Keratinocyte (primary cell): ENCODE results near the gene PHF3. TPM values are rescaled to one million over a fixed set of nuclear protein-coding genes. Genes with fewer than 3 reads are reported as not detected.

ENCODE experiments used
- DNase-seq: peaks from one replicate; pipeline ENCODE4 v3.0.0-alpha.2; 2011; ENCODE audit warnings: low read depth, missing footprints, low spot score
- FAIRE-seq: peaks from 2 replicates; lab custom pipeline; 2011; peaks lifted over from hg19 to GRCh38; lab: Jason Lieb, UNC
- H2AFZ ChIP-seq: 2 replicates; pipeline ENCODE4 v1.6.0; 2012; ENCODE audit warnings: low read length, control low read depth, inconsistent platforms; ENCODE audit not compliant: control insufficient read depth
- H3K27ac ChIP-seq: 2 replicates; pipeline ENCODE4 v1.5.1; 2011; ENCODE audit warnings: low read length; ENCODE audit not compliant: control insufficient read depth, insufficient read depth
- H3K27me3 ChIP-seq: 3 replicates; pipeline ENCODE4 v1.6.0; 2011; ENCODE audit warnings: low read length; ENCODE audit not compliant: control insufficient read depth, insufficient read depth; ENCODE audit errors: extremely low read depth
- H3K36me3 ChIP-seq, 2 experiments: 2 replicates in 1 of 2; 3 replicates in 1 of 2; pipeline ENCODE4 v1.5.1; 2011; ENCODE audit warnings: low read length in 2 of 2, mild to moderate bottlenecking in 1 of 2; ENCODE audit not compliant: control insufficient read depth in 2 of 2, insufficient read depth in 2 of 2; ENCODE audit errors: extremely low read depth in 1 of 2
- H3K4me1 ChIP-seq: 3 replicates; pipeline ENCODE4 v1.5.1; 2011; ENCODE audit warnings: low read length; ENCODE audit not compliant: control insufficient read depth, insufficient read depth; ENCODE audit errors: extremely low read depth
- H3K4me2 ChIP-seq: 3 replicates; pipeline ENCODE4 v1.6.0; 2011; ENCODE audit warnings: low read depth, low read length; ENCODE audit not compliant: control insufficient read depth, insufficient read depth; ENCODE audit errors: extremely low read depth
- H3K4me3 ChIP-seq, 3 experiments: fragments of 200-600 bp in 1 of 3; sonication (generic) in 1 of 3; 2 replicates in 2 of 3; 3 replicates in 1 of 3; pipeline ENCODE4 v1.5.1; 2011 to 2016; ENCODE audit warnings: low read length in 3 of 3, mild to moderate bottlenecking in 3 of 3, control low read depth in 2 of 3, inconsistent platforms in 1 of 3, low read depth in 1 of 3, mixed read lengths in 1 of 3, mixed run types in 1 of 3, moderate library complexity in 1 of 3; ENCODE audit not compliant: control insufficient read depth in 2 of 3, insufficient read depth in 2 of 3; ENCODE audit errors: extremely low read depth in 1 of 3
- H3K79me2 ChIP-seq: 2 replicates; pipeline ENCODE4 v1.6.0; 2012; ENCODE audit warnings: low read length; ENCODE audit not compliant: control insufficient read depth, insufficient read depth
- H3K9ac ChIP-seq: 3 replicates; pipeline ENCODE4 v1.6.0; 2011; ENCODE audit warnings: low read length; ENCODE audit not compliant: control insufficient read depth, insufficient read depth; ENCODE audit errors: extremely low read depth
- H3K9me1 ChIP-seq: 3 replicates; pipeline ENCODE4 v1.6.0; 2011; ENCODE audit warnings: low read length; ENCODE audit not compliant: control insufficient read depth, insufficient read depth; ENCODE audit errors: extremely low read depth
- H3K9me3 ChIP-seq: 2 replicates; pipeline ENCODE4 v1.5.1; 2012; ENCODE audit warnings: low read depth, low read length; ENCODE audit not compliant: control insufficient read depth
- H4K20me1 ChIP-seq: 3 replicates; pipeline ENCODE4 v1.6.0; 2011; ENCODE audit warnings: low read length; ENCODE audit not compliant: control insufficient read depth, insufficient read depth; ENCODE audit errors: extremely low read depth
- EZH2 ChIP-seq: IDR thresholded peaks from one replicate; pipeline ENCODE4 v1.6.1; 2012; ENCODE audit warnings: inconsistent platforms, mild to moderate bottlenecking, low read length, moderate library complexity
- dilution Hi-C: fragments of 300-500 bp; cut with MboI; formaldehyde crosslinking; loops from one replicate; pipeline ENCODE4 v1.7.0; 2020; ENCODE audit warnings: low sequenced_read_pairs; ENCODE audit not compliant: extremely low pct_ligation_motif_present
- polyA plus RNA-seq, 5 experiments: library from polyadenylated mRNA; depleted of rRNA in 3 of 5; stranded (reverse) in 3 of 5; stranded (forward) in 1 of 5; unstranded in 1 of 5; fragments of >200 nt; gene quantifications; 1 replicate in 1 of 5; 2 replicates in 3 of 5; 3 replicates in 1 of 5; pipeline versions ENCODE4 v1.2.1 to v1.2.3, GENCODE V29; 2011 to 2012; ENCODE audit warnings: missing spikeins in 2 of 5, low read depth in 1 of 5, low replicate concordance in 1 of 5
- TF ChIP-seq, protein P1 (sequence below), 3 experiments: IDR thresholded peaks in 1 of 3; conservative IDR thresholded peaks in 1 of 3; optimal IDR thresholded peaks in 1 of 3; 2 replicates in 2 of 3; 3 replicates in 1 of 3; pipeline versions ENCODE3 to v1.5.1; 2011; ENCODE audit warnings: low read length in 3 of 3, mild to moderate bottlenecking in 3 of 3, moderate library complexity in 2 of 3, control low read depth in 1 of 3, inconsistent platforms in 1 of 3; ENCODE audit not compliant: insufficient read depth in 2 of 3; ENCODE audit errors: extremely low read depth in 1 of 3

PHF3 gene
- polyA plus RNA-seq, 1 donor (not counting 4 experiments of a cell fraction or from before 2014, with no cell fraction given) = 13.7 TPM

GRCh38 chr6:63589952-63590411 is 45.6 kb upstream of the PHF3 start:
- TF ChIP-seq EZH2 = no peak
- TF ChIP-seq, protein P1, sequence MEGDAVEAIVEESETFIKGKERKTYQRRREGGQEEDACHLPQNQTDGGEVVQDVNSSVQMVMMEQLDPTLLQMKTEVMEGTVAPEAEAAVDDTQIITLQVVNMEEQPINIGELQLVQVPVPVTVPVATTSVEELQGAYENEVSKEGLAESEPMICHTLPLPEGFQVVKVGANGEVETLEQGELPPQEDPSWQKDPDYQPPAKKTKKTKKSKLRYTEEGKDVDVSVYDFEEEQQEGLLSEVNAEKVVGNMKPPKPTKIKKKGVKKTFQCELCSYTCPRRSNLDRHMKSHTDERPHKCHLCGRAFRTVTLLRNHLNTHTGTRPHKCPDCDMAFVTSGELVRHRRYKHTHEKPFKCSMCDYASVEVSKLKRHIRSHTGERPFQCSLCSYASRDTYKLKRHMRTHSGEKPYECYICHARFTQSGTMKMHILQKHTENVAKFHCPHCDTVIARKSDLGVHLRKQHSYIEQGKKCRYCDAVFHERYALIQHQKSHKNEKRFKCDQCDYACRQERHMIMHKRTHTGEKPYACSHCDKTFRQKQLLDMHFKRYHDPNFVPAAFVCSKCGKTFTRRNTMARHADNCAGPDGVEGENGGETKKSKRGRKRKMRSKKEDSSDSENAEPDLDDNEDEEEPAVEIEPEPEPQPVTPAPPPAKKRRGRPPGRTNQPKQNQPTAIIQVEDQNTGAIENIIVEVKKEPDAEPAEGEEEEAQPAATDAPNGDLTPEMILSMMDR (optimal IDR thresholded peaks at IDR 0.05 in 1 of 3, IDR thresholded peaks at IDR 0.05 in 1 of 3, conservative IDR thresholded peaks at IDR 0.05 in 1 of 3; ENCODE audit: extremely low read depth in 1 of 3, insufficient read depth in 2 of 3, low read length in 3 of 3) = no peak
- no peak for FAIRE-seq
- Histone ChIP-seq H3K36me3 (no peaks in the 10 kb centered on the region), H3K9me3 (no peaks in the 10 kb centered on the region), H3K79me2 (no peaks in the 10 kb centered on the region), H3K4me3 (no peak overlapping the region), H4K20me1 (no peaks in the 10 kb centered on the region), H3K27ac (no peak overlapping the region), H3K9me1 (no peaks in the 10 kb centered on the region), H2AFZ (no peak overlapping the region), H3K4me2 (no peak overlapping the region), H3K4me1 (no peaks in the 10 kb centered on the region), H3K27me3 (no peaks in the 10 kb centered on the region), H3K9ac (no peak overlapping the region)
- dilution Hi-C loops = no loop called here
- DNase-seq = no peak

DNA sequence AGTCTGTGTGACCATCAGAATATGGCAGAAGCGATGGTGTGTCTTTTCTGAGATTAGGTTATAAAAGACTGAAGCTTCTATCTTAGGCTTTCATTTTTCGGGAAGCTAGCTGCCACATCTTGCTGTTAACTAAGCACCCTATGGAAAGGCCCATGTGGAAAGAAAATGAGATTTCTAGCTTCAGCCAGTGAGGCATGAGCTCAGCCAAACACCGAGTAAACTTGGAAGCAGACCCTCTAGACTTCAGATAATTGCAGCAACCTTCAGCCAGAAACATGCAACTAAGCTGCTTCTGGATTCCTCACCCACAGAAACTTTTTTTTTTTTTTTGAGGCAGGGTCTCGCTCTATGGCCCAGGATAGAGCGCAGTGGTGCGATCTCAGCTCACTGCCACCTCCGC is 42.7 kb upstream of the PHF3 start:
- Histone ChIP-seq H3K4me2 (no peak overlapping the region), H3K9me3 (no peaks in the 10 kb centered on the region), H3K36me3 (no peaks in the 10 kb centered on the region), H3K4me1 (peaks cover 4% of the 10 kb centered on the region), H4K20me1 (no peaks in the 10 kb centered on the region), H3K9me1 (no peaks in the 10 kb centered on the region), H3K27me3 (no peaks in the 10 kb centered on the region), H3K9ac (no peak overlapping the region), H3K4me3 (no peak overlapping the region), H2AFZ (no peak overlapping the region), H3K27ac (no peak overlapping the region), H3K79me2 (no peaks in the 10 kb centered on the region)
- TF ChIP-seq EZH2 = no peak
- DNase-seq (no peak), FAIRE-seq (no peak)
- dilution Hi-C loops = no loop called here
